Loucy (cell line): Measurements from ENCODE around the gene SLC25A15.

ENCODE experiments used
- H2AFZ ChIP-seq: fragments of 200-600 bp; sonication (generic); 2 replicates; pipeline ENCODE4 v1.6.0; 2016; ENCODE audit warnings: antibody characterized with exemption, mild to moderate bottlenecking, low read length, moderate library complexity
- H3F3A ChIP-seq: fragments of 200-600 bp; 2 replicates; pipeline ENCODE4 v1.6.0; 2016; ENCODE audit warnings: antibody characterized with exemption, low read depth, mild to moderate bottlenecking
- H3K27me3 ChIP-seq: fragments of 200-600 bp; sonication (generic); 2 replicates; pipeline ENCODE4 v1.6.1; 2014; ENCODE audit warnings: low read length, mild to moderate bottlenecking; ENCODE audit not compliant: insufficient read depth, poor library complexity, severe bottlenecking
- H3K36me3 ChIP-seq: fragments of 200-600 bp; sonication (generic); 2 replicates; pipeline ENCODE4 v1.6.1; 2016; ENCODE audit warnings: low read length; ENCODE audit not compliant: insufficient read depth
- H3K4me1 ChIP-seq: fragments of 200-600 bp; sonication (generic); 2 replicates; pipeline ENCODE4 v1.5.1; 2014; ENCODE audit warnings: low read length, mild to moderate bottlenecking; ENCODE audit not compliant: insufficient read depth, poor library complexity, severe bottlenecking
- H3K4me2 ChIP-seq: fragments of 200-600 bp; sonication (generic); 2 replicates; pipeline ENCODE4 v1.6.0; 2014; ENCODE audit warnings: antibody characterized with exemption, low read length, low read depth, mild to moderate bottlenecking; ENCODE audit not compliant: poor library complexity, severe bottlenecking
- H3K4me3 ChIP-seq: fragments of 200-600 bp; sonication (generic); 2 replicates; pipeline ENCODE4 v1.5.1; 2014; ENCODE audit warnings: low read length, mild to moderate bottlenecking, mixed read lengths; ENCODE audit not compliant: poor library complexity, severe bottlenecking
- H3K79me2 ChIP-seq: fragments of 200-600 bp; sonication (generic); 2 replicates; pipeline ENCODE4 v1.6.1; 2014; ENCODE audit warnings: low read length; ENCODE audit not compliant: insufficient read depth
- H3K9ac ChIP-seq: fragments of 200-600 bp; sonication (generic); 2 replicates; pipeline ENCODE4 v1.6.0; 2014; ENCODE audit warnings: mild to moderate bottlenecking, low read depth, low read length, moderate library complexity; ENCODE audit not compliant: poor library complexity, severe bottlenecking
- H3K9me2 ChIP-seq: fragments of 200-600 bp; sonication (generic); replicated peaks from 2 replicates; pipeline ENCODE4 v1.6.1; 2016; ENCODE audit warnings: low read depth, low read length, mixed read lengths
- H3K9me3 ChIP-seq: fragments of 200-600 bp; sonication (generic); 2 replicates; pipeline ENCODE4 v1.6.1; 2014; ENCODE audit warnings: mild to moderate bottlenecking, antibody characterized with exemption, low read length, low read depth; ENCODE audit not compliant: insufficient read depth
- H4K20me1 ChIP-seq: fragments of 200-600 bp; sonication (generic); 2 replicates; pipeline ENCODE4 v1.6.0; 2014; ENCODE audit warnings: antibody characterized with exemption, low read length, mild to moderate bottlenecking; ENCODE audit not compliant: insufficient read depth, poor library complexity, severe bottlenecking
- EZH2phosphoT487 ChIP-seq: fragments of 200-600 bp; IDR thresholded peaks from 2 replicates; pipeline ENCODE4 v1.6.1; 2018; ENCODE audit warnings: antibody characterized with exemption, mild to moderate bottlenecking, moderate library complexity, borderline replicate concordance
- TF ChIP-seq, protein P1 (sequence below): fragments of 200-600 bp; sonication (generic); conservative IDR thresholded peaks from 2 replicates; pipeline ENCODE4 v1.5.1; 2014; ENCODE audit warnings: mild to moderate bottlenecking, antibody characterized with exemption, low read length

SLC25A15 gene

DNA sequence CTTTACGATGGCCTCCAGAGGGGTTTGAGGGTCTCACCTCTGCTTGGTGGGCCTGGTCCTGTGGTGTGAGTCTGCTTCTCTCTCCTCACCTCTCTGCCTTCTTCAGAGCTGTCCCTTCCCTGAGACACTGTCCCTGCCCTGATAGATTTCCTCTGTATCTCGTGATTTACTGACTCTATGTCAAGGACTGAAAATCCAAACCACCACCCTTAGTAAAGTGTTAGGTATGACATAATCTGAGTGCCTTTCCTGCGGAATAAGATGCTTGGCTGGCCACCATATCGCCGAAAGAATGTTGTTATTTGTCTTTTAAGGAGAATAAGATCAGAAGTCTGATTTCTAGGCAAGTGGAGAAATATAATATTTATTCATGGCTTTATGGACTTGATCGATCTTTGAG is 7.2 kb downstream of the SLC25A15 start:
- no peak overlapping the region for H3K4me2 ChIP-seq
- peaks cover 50% of the 10 kb centered on the region for H3K4me1 ChIP-seq
- H2AFZ ChIP-seq: no peak overlapping the region
- TF ChIP-seq EZH2phosphoT487: no peak
- TF ChIP-seq, protein P1, sequence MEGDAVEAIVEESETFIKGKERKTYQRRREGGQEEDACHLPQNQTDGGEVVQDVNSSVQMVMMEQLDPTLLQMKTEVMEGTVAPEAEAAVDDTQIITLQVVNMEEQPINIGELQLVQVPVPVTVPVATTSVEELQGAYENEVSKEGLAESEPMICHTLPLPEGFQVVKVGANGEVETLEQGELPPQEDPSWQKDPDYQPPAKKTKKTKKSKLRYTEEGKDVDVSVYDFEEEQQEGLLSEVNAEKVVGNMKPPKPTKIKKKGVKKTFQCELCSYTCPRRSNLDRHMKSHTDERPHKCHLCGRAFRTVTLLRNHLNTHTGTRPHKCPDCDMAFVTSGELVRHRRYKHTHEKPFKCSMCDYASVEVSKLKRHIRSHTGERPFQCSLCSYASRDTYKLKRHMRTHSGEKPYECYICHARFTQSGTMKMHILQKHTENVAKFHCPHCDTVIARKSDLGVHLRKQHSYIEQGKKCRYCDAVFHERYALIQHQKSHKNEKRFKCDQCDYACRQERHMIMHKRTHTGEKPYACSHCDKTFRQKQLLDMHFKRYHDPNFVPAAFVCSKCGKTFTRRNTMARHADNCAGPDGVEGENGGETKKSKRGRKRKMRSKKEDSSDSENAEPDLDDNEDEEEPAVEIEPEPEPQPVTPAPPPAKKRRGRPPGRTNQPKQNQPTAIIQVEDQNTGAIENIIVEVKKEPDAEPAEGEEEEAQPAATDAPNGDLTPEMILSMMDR: no peak
- no peak overlapping the region for H3K4me3 ChIP-seq
- H3K9ac ChIP-seq: no peak overlapping the region
- no peaks in the 10 kb centered on the region for H3K27me3 ChIP-seq
- no peaks in the 10 kb centered on the region for H3K36me3 ChIP-seq
- H3F3A ChIP-seq: 0 out of 2 replicates have a peak, but pooled peaks cover 2% of the 10 kb centered on the region
- no peaks in the 10 kb centered on the region for H3K79me2 ChIP-seq
- no peaks in the 10 kb centered on the region for H3K9me3 ChIP-seq
- no peaks in the 10 kb centered on the region for H3K9me2 ChIP-seq
- H4K20me1 ChIP-seq: no peaks in the 10 kb centered on the region

DNA sequence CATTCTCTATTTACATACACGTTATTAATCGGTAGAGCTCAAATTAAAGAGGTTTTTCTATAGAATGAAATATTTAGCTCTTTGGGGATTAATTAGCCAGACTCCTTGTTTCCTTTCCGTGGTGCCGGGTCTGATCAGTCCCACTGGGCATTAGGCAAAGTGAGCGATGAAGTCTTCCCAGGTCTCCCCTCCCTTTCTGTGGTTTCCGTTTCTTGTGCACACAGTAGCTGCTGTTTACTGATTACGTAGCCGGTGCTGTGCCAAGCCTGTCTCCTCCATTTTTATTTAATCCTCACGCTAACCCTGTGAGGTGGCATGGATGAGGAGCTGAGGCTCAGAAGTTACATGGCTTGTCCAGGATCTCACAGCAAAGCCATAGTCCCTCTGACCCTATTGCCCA is 9.0 kb downstream of the SLC25A15 start:
- TF ChIP-seq EZH2phosphoT487: no peak
- TF ChIP-seq, protein P1: no peak
- Histone ChIP-seq H4K20me1 (no peaks in the 10 kb centered on the region), H2AFZ (peak overlapping the region; percentile 51), H3K27me3 (no peaks in the 10 kb centered on the region), H3K9ac (peak overlapping the region; percentile 45), H3K4me2 (peak overlapping the region; percentile 76), H3K9me2 (no peaks in the 10 kb centered on the region), H3K4me3 (peak overlapping the region; percentile 62), H3K79me2 (no peaks in the 10 kb centered on the region), H3K9me3 (no peaks in the 10 kb centered on the region), H3K36me3 (no peaks in the 10 kb centered on the region), H3F3A (no peaks in the 10 kb centered on the region), H3K4me1 (peaks cover 48% of the 10 kb centered on the region)

- H3K9ac ChIP-seq: peak overlapping the region; percentile 14
- TF ChIP-seq EZH2phosphoT487: no peak
- TF ChIP-seq, protein P1: no peak
- no peaks in the 10 kb centered on the region for H3K36me3 ChIP-seq
These were observed 10.1 kb downstream of the SLC25A15 start for GRCh38 chr13:40799508-40799907.

More at GRCh38 chr13:40799508-40799907, 10.1 kb downstream of the SLC25A15 start:
- H3K27me3 ChIP-seq: no peaks in the 10 kb centered on the region
- H3K4me2 ChIP-seq: peak overlapping the region; percentile 76
- H3K79me2 ChIP-seq: no peaks in the 10 kb centered on the region
- H3K9me3 ChIP-seq: no peaks in the 10 kb centered on the region
- H3K4me1 ChIP-seq: peaks cover 48% of the 10 kb centered on the region
- H3K4me3 ChIP-seq: peak overlapping the region; percentile 62
- no peak overlapping the region for H2AFZ ChIP-seq
- no peaks in the 10 kb centered on the region for H4K20me1 ChIP-seq
- H3F3A ChIP-seq: no peaks in the 10 kb centered on the region
- H3K9me2 ChIP-seq: no peaks in the 10 kb centered on the region
